B cell (primary cell): ENCODE data around the gene ASPHD2. TPM values are rescaled to one million over a fixed set of nuclear protein-coding genes. Genes with fewer than 3 reads are reported as not detected.

ENCODE experiments used
- ATAC-seq: fragments of 200-7000 bp; cut with Tn5 transposase; one replicate; pipeline ENCODE4 v1.10.0; 2021; ENCODE audit warnings: low read depth, mild to moderate bottlenecking, moderate number of reproducible peaks, moderate library complexity
- CTCF ChIA-PET: fragments of 350-600 bp; sonication (Branson Sonifier 250); formaldehyde crosslinking; loops from one replicate; lab custom pipeline; 2021; ENCODE audit warnings: antibody characterized with exemption, inconsistent platforms; lab: Charles Lee
- POLR2A ChIA-PET: fragments of 350-600 bp; sonication (Branson Sonifier 250); formaldehyde crosslinking; loops from one replicate; lab custom pipeline; 2021; ENCODE audit warnings: antibody characterized with exemption; lab: Charles Lee
- DNase-seq: peaks from one replicate; pipeline ENCODE4 v3.0.0; 2013
- H2AFZ ChIP-seq: 2 replicates; pipeline ENCODE4 v1.6.1; 2012; ENCODE audit warnings: mild to moderate bottlenecking, low read depth, low read length; ENCODE audit not compliant: insufficient read depth, poor library complexity, severe bottlenecking
- H3K27ac ChIP-seq, 2 donors: 1 replicate in 1 of 2; 2 replicates in 1 of 2; pipeline ENCODE4 v1.5.1; 2012 to 2013; ENCODE audit warnings: low read length in 2 of 2, mild to moderate bottlenecking in 2 of 2, moderate library complexity in 1 of 2
- H3K27me3 ChIP-seq, 4 experiments: fragments of 200-600 bp in 1 of 4; sonication (generic) in 1 of 4; replicated peaks in 1 of 4; 1 replicate in 2 of 4; 2 replicates in 2 of 4; pipeline versions ENCODE4 v1.6.1 to v1.7.0; 2013 to 2016; ENCODE audit warnings: low read length in 3 of 4, mild to moderate bottlenecking in 2 of 4, mixed read lengths in 1 of 4, moderate library complexity in 1 of 4; ENCODE audit not compliant: insufficient read depth in 4 of 4, control insufficient read depth in 3 of 4; ENCODE audit errors: control extremely low read depth in 1 of 4
- H3K36me3 ChIP-seq, 2 experiments: replicated peaks in 1 of 2; 1 replicate in 1 of 2; 2 replicates in 1 of 2; pipeline versions ENCODE4 v1.6.1 to v1.7.1; 2013; ENCODE audit warnings: low read length in 1 of 2; ENCODE audit not compliant: insufficient read depth in 2 of 2, control insufficient read depth in 1 of 2; ENCODE audit errors: control extremely low read depth in 1 of 2, extremely low read depth in 1 of 2
- H3K4me1 ChIP-seq, 2 donors: fragments of 200-600 bp in 1 of 2; sonication (generic) in 1 of 2; 1 replicate in 1 of 2; 2 replicates in 1 of 2; pipeline versions ENCODE4 v1.5.1 to v1.6.1; 2013 to 2017; ENCODE audit warnings: low read length in 2 of 2; ENCODE audit not compliant: control insufficient read depth in 2 of 2, insufficient read depth in 2 of 2
- H3K4me2 ChIP-seq: replicated peaks from 2 replicates; pipeline ENCODE3; 2012; ENCODE audit warnings: mild to moderate bottlenecking, low read depth, low read length; ENCODE audit not compliant: poor library complexity, severe bottlenecking
- H3K4me3 ChIP-seq, 5 experiments: fragments of 200-600 bp in 1 of 5; sonication (generic) in 1 of 5; 1 replicate in 3 of 5; 2 replicates in 2 of 5; pipeline versions ENCODE4 v1.5.1 to v1.7.0; 2011 to 2016; ENCODE audit warnings: low read length in 4 of 5, mild to moderate bottlenecking in 4 of 5, low read depth in 2 of 5, control low read depth in 1 of 5, moderate library complexity in 1 of 5; ENCODE audit not compliant: insufficient read depth in 1 of 5; ENCODE audit errors: control extremely low read depth in 1 of 5, extremely low read depth in 1 of 5
- H3K79me2 ChIP-seq: fragments of 200-600 bp; sonication (generic); one replicate; pipeline ENCODE4 v1.6.0; 2016; ENCODE audit warnings: low read length; ENCODE audit not compliant: control insufficient read depth, insufficient read depth
- H3K9ac ChIP-seq: fragments of 200-600 bp; sonication (generic); 2 replicates; pipeline ENCODE4 v1.6.1; 2017; ENCODE audit warnings: mild to moderate bottlenecking, low read length, moderate library complexity
- H3K9me3 ChIP-seq, 3 donors: one replicate each; pipeline versions ENCODE4 v1.6.1 to v1.7.1; 2013; ENCODE audit warnings: low read length in 2 of 3; ENCODE audit not compliant: control insufficient read depth in 2 of 3, insufficient read depth in 1 of 3; ENCODE audit errors: control extremely low read depth in 1 of 3
- H4K20me1 ChIP-seq: 2 replicates; pipeline ENCODE4 v1.6.0; 2012; ENCODE audit warnings: mild to moderate bottlenecking, low read length; ENCODE audit not compliant: insufficient read depth, control insufficient read depth, poor library complexity, severe bottlenecking
- H3K27ac Mint-ChIP-seq: one replicate; pipeline ENCODE4 v1.8.0; 2021; ENCODE audit warnings: mixed read lengths
- H3K27me3 Mint-ChIP-seq: one replicate; pipeline ENCODE4 v1.8.0; 2021; ENCODE audit warnings: mixed read lengths
- H3K4me1 Mint-ChIP-seq: one replicate; pipeline ENCODE4 v1.8.0; 2021; ENCODE audit warnings: mixed read lengths
- H3K4me3 Mint-ChIP-seq: one replicate; pipeline ENCODE4 v1.8.0; 2021; ENCODE audit warnings: mixed read lengths
- H3K9me3 Mint-ChIP-seq: one replicate; pipeline ENCODE4 v1.8.0; 2022; ENCODE audit warnings: mixed read lengths; ENCODE audit not compliant: insufficient read depth
- EZH2 ChIP-seq: IDR thresholded peaks from 2 replicates; pipeline ENCODE4 v1.6.1; 2012; ENCODE audit warnings: borderline replicate concordance, low read depth, mild to moderate bottlenecking, moderate library complexity, low read length; ENCODE audit not compliant: insufficient read depth, poor library complexity, severe bottlenecking
- WGBS: methylation state at CpG from one replicate; pipeline ENCODE4 v1.1.5; 2013; ENCODE audit warnings: missing lambda C conversion rate; ENCODE audit not compliant: insufficient coverage; 5-methylcytosine and 5-hydroxymethylcytosine counted together
- intact Hi-C: fragments of 100-400 bp; cut with micrococcal nuclease; formaldehyde crosslinking; loops from one replicate; pipeline ENCODE4 v1.10.0; 2022
- polyA plus RNA-seq: library from polyadenylated mRNA; depleted of rRNA; stranded (reverse); fragments of >200 nt; gene quantifications from 2 replicates; pipeline ENCODE4 v1.2.3, GENCODE V29; 2012
- total RNA-seq, 2 donors: library from RNA; stranded (reverse); fragments of 120-200 nt in 1 of 2; gene quantifications; 1 replicate in 1 of 2; 2 replicates in 1 of 2; pipeline versions ENCODE4 v1.2.3 to v1.2.4, GENCODE V29; 2013 to 2022
- TF ChIP-seq, protein P1 (sequence below): fragments of 200-600 bp; IDR thresholded peaks from one replicate; pipeline ENCODE4 v1.8.0; 2022; ENCODE audit warnings: antibody characterized with exemption, mild to moderate bottlenecking

The ASPHD2 gene
- total and polyA plus RNA-seq, 2 donors (not counting 1 experiment from before 2014, with no cell fraction given): 5.7 to 7.3 TPM

GRCh38 chr22:26485806-26486390, 56.8 kb downstream of the ASPHD2 start:
- Histone ChIP-seq H4K20me1 (no peaks in the 10 kb centered on the region), H2AFZ (no peak overlapping the region), H3K36me3 (peaks cover 6 to 31% of the 10 kb centered on the region in 2 experiments), H3K4me3 (no peak overlapping the region), H3K27me3 (no peaks in the 10 kb centered on the region), H3K9me3 (no peaks in the 10 kb centered on the region), H3K27ac (peak overlapping the region in 1 of 2 donors; percentile 98), H3K4me1 (peaks cover 27 to 36% of the 10 kb centered on the region in 2 donors), H3K79me2 (peaks cover 21% of the 10 kb centered on the region), H3K9ac (no peak overlapping the region), H3K4me2 (no peak overlapping the region)
- ATAC-seq: no peak
- CTCF ChIA-PET: interaction anchor here (2.0 kb wide), 1 partner anchor 24 kb away, joined by 7 read pairs; no protein-coding TSS in a partner anchor
- Mint-ChIP-seq H3K27me3 (no peaks in the 10 kb centered on the region), H3K4me3 (peak overlapping the region; percentile 5), H3K27ac (peak overlapping the region; percentile 59), H3K4me1 (peaks cover 52% of the 10 kb centered on the region), H3K9me3 (no peaks in the 10 kb centered on the region)
- intact Hi-C loops: no loop called here
- POLR2A ChIA-PET: no interaction called here
- TF ChIP-seq, protein P1, sequence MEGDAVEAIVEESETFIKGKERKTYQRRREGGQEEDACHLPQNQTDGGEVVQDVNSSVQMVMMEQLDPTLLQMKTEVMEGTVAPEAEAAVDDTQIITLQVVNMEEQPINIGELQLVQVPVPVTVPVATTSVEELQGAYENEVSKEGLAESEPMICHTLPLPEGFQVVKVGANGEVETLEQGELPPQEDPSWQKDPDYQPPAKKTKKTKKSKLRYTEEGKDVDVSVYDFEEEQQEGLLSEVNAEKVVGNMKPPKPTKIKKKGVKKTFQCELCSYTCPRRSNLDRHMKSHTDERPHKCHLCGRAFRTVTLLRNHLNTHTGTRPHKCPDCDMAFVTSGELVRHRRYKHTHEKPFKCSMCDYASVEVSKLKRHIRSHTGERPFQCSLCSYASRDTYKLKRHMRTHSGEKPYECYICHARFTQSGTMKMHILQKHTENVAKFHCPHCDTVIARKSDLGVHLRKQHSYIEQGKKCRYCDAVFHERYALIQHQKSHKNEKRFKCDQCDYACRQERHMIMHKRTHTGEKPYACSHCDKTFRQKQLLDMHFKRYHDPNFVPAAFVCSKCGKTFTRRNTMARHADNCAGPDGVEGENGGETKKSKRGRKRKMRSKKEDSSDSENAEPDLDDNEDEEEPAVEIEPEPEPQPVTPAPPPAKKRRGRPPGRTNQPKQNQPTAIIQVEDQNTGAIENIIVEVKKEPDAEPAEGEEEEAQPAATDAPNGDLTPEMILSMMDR: no peak
- TF ChIP-seq EZH2: no peak
- no CpG with 5 or more reads among the region's 3 CpGs for WGBS
- no peak for DNase-seq

DNA sequence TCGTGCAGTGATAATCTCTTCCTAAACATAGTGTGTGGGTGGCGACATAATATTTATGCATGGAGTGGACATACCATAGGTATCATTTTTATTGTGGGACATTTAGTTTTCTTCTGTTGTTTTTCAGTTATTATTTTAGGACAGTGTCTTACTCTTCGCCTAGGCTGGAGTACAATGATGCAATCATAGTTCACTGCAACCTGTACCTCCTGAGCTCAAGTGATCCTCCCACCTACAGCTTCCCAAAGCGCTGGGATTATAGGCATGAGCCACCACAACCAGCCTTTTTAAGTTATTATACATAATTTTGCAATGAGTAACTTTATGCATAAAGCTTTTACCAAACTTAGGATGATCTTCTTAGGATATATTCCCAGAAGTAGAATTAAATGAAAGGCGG, 57.3 kb downstream of the ASPHD2 start:
- H3K27ac Mint-ChIP-seq: peak overlapping the region; percentile 32
- H4K20me1 ChIP-seq: no peaks in the 10 kb centered on the region
- peaks cover 19% of the 10 kb centered on the region for H3K79me2 ChIP-seq
- no peak overlapping the region for H3K9ac ChIP-seq
- intact Hi-C loops: no loop called here
- no CpG with 5 or more reads among the region's 5 CpGs for WGBS
- ChIA-PET POLR2A (no interaction called here), CTCF (no interaction called here)
- H3K4me2 ChIP-seq: no peak overlapping the region
- no peak overlapping the region for H3K27ac ChIP-seq
- peaks cover 23 to 31% of the 10 kb centered on the region in 2 donors for H3K4me1 ChIP-seq
- H2AFZ ChIP-seq: no peak overlapping the region
- no peaks in the 10 kb centered on the region for H3K9me3 ChIP-seq
- peaks cover 47% of the 10 kb centered on the region for H3K4me1 Mint-ChIP-seq
- H3K4me3 ChIP-seq: no peak overlapping the region
- ATAC-seq (no peak), DNase-seq (no peak)
- peaks cover 7 to 36% of the 10 kb centered on the region in 2 experiments for H3K36me3 ChIP-seq
- H3K27me3 ChIP-seq: no peaks in the 10 kb centered on the region
- no peaks in the 10 kb centered on the region for H3K9me3 Mint-ChIP-seq
- H3K4me3 Mint-ChIP-seq: no peak overlapping the region
- TF ChIP-seq, protein P1: no peak
- TF ChIP-seq EZH2: no peak
- no peaks in the 10 kb centered on the region for H3K27me3 Mint-ChIP-seq
